ENCODE data around the gene LENEP. TPM values are rescaled to one million over a fixed set of nuclear protein-coding genes. Genes with fewer than 3 reads are reported as not detected.

The LENEP gene
- total and polyA plus RNA-seq, 11 donors, result not detected

GRCh38 chr1:154962795-154963330 lies 30.5 kb upstream of the LENEP start:
- intact Hi-C loops (cut with DNase I), result loop anchor here in 9 of 10 donors (5.0 to 10.0 kb wide), 7 partner anchors 34 to 122 kb away; partner anchors contain the start of genes EFNA4 (in 3 of the 9), ADAM15 (in 1 of the 9) and ZBTB7B (in 1 of the 9)
- 58 to 73% (median 65%) methylated on average over 6 of the region's 6 CpGs for WGBS, 4 donors
- DNase-seq (peak in 2 of 5 donors; percentile 19 to 37), ATAC-seq (no peak)
- no peaks in the 10 kb centered on the region for H3K27me3 ChIP-seq
- peak overlapping the region in 11 of 12 donors; percentile 97 to 100 (median 99) for H3K27ac ChIP-seq
- no peaks in the 10 kb centered on the region for H3K9me3 ChIP-seq
- TF ChIP-seq, protein P1, sequence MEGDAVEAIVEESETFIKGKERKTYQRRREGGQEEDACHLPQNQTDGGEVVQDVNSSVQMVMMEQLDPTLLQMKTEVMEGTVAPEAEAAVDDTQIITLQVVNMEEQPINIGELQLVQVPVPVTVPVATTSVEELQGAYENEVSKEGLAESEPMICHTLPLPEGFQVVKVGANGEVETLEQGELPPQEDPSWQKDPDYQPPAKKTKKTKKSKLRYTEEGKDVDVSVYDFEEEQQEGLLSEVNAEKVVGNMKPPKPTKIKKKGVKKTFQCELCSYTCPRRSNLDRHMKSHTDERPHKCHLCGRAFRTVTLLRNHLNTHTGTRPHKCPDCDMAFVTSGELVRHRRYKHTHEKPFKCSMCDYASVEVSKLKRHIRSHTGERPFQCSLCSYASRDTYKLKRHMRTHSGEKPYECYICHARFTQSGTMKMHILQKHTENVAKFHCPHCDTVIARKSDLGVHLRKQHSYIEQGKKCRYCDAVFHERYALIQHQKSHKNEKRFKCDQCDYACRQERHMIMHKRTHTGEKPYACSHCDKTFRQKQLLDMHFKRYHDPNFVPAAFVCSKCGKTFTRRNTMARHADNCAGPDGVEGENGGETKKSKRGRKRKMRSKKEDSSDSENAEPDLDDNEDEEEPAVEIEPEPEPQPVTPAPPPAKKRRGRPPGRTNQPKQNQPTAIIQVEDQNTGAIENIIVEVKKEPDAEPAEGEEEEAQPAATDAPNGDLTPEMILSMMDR (IDR thresholded peaks at IDR 0.05), result no peak
- no peak for TF ChIP-seq POLR2A (IDR thresholded peaks at IDR 0.05)
- peaks cover 4 to 73% (median 63%) of the 10 kb centered on the region in 9 donors for H3K36me3 ChIP-seq
- H3K4me3 ChIP-seq, result peak overlapping the region in 10 of 12 donors; percentile 80 to 99 (median 89)
- peaks cover 0 to 45% (median 27%) of the 10 kb centered on the region in 12 donors for H3K4me1 ChIP-seq

GRCh38 chr1:154963643-154964042 lies 29.7 kb upstream of the LENEP start:
- no peaks in the 10 kb centered on the region for H3K9me3 ChIP-seq
- DNase-seq (peak in 1 of 5 donors; percentile 20), ATAC-seq (no peak)
- H3K27me3 ChIP-seq, result no peaks in the 10 kb centered on the region
- H3K4me3 ChIP-seq, result no peak overlapping the region
- intact Hi-C loops (cut with DNase I), result loop anchor here in 9 of 10 donors (5.0 to 10.0 kb wide), 7 partner anchors 34 to 121 kb away; partner anchors contain the start of genes EFNA4 (in 3 of the 9), ADAM15 (in 1 of the 9) and ZBTB7B (in 1 of the 9)
- TF ChIP-seq, protein P1 (IDR thresholded peaks at IDR 0.05), result no peak
- TF ChIP-seq POLR2A (IDR thresholded peaks at IDR 0.05), result no peak
- whole genome bisulfite sequencing, 4 donors, result 78 to 84% (median 81%) methylated on average over 8 of the region's 8 CpGs
- H3K27ac ChIP-seq, result no peak overlapping the region
- peaks cover 0 to 51% (median 29%) of the 10 kb centered on the region in 12 donors for H3K4me1 ChIP-seq
- H3K36me3 ChIP-seq, result peaks cover 3 to 72% (median 67%) of the 10 kb centered on the region in 9 donors

DNA sequence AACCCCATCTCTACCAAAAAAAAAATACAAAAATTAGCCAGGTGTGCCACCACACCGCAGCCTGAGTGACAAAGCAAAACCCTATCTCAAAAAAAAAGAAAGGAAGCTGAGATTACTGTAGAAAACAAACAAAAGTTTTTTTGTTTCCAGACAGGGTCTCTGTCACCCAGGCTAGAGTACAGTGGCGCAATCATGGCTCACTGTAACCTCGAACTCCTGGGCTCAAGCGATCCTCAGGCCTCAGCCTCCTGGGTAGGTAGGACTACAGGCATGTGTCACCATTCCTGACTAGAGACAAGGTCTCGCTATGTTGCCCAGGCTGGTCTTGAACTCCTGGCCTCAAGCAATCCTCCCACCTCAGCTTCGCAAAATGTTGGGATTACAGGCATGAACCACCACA lies 29.0 kb upstream of the LENEP start:
- WGBS, 4 donors, result 85 to 94% (median 92%) methylated on average over 6 of the region's 6 CpGs
- peak in 1 of 5 donors; percentile 22 for DNase-seq
- TF ChIP-seq, protein P1 (IDR thresholded peaks at IDR 0.05), result no peak
- no peak for TF ChIP-seq POLR2A (IDR thresholded peaks at IDR 0.05)
- Histone ChIP-seq H3K36me3 (peaks cover 0 to 69% (median 60%) of the 10 kb centered on the region in 9 donors), H3K27me3 (no peaks in the 10 kb centered on the region), H3K9me3 (no peaks in the 10 kb centered on the region), H3K27ac (no peak overlapping the region), H3K4me1 (peaks cover 0 to 58% (median 32%) of the 10 kb centered on the region in 12 donors), H3K4me3 (no peak overlapping the region)
- no peak for ATAC-seq
- intact Hi-C loops (cut with DNase I), result loop anchor here in 9 of 10 donors (5.0 to 10.0 kb wide), 7 partner anchors 33 to 120 kb away; partner anchors contain the start of genes EFNA4 (in 3 of the 9), ADAM15 (in 1 of the 9) and ZBTB7B (in 1 of the 9)

- TF ChIP-seq, protein P1 (IDR thresholded peaks at IDR 0.05), result no peak
- no peak for TF ChIP-seq POLR2A (IDR thresholded peaks at IDR 0.05)
- Histone ChIP-seq H3K4me1 (peaks cover 6 to 63% (median 39%) of the 10 kb centered on the region in 12 donors), H3K36me3 (peaks cover 0 to 68% (median 56%) of the 10 kb centered on the region in 9 donors), H3K27me3 (no peaks in the 10 kb centered on the region), H3K27ac (peak overlapping the region in 2 of 12 donors; percentile 58 to 99), H3K9me3 (no peaks in the 10 kb centered on the region), H3K4me3 (no peak overlapping the region)
- DNase-seq (peak in 1 of 5 donors; percentile 33), ATAC-seq (no peak)
- intact Hi-C loops (cut with DNase I), result loop anchor here in 6 of 10 donors (5.0 to 10.0 kb wide), 6 partner anchors 46 to 119 kb away; partner anchors contain the start of gene EFNA4 (in 1 of the 6)
- WGBS, 4 donors, result 86 to 91% (median 87%) methylated on average over 7 of the region's 7 CpGs
Measured at GRCh38 chr1:154966111-154966510, 27.3 kb upstream of the LENEP start.

All from heart left ventricle (tissue), 16 donors.